GM13977 (cell line): ENCODE measurements around the gene PLEKHM2.

ENCODE experiments used
- DNase-seq: peaks from one replicate; pipeline ENCODE4 v3.0.0; 2012; ENCODE audit warnings: low spot score
- CTCF ChIP-seq: IDR thresholded peaks from 2 replicates; pipeline ENCODE4 v1.5.1; 2012; ENCODE audit warnings: mild to moderate bottlenecking, control low read depth; ENCODE audit not compliant: insufficient read depth; ENCODE audit errors: extremely low read depth, missing control alignments
- in situ Hi-C: fragments of 300-500 bp; cut with MboI; formaldehyde crosslinking; loops from one replicate; pipeline ENCODE4 v1.12.0; 2022; ENCODE audit warnings: low sequenced_read_pairs, low pct_unique_long_range_greater_than_20kb, mixed read lengths, inconsistent platforms; ENCODE audit not compliant: unreplicated experiment

The PLEKHM2 gene

DNA sequence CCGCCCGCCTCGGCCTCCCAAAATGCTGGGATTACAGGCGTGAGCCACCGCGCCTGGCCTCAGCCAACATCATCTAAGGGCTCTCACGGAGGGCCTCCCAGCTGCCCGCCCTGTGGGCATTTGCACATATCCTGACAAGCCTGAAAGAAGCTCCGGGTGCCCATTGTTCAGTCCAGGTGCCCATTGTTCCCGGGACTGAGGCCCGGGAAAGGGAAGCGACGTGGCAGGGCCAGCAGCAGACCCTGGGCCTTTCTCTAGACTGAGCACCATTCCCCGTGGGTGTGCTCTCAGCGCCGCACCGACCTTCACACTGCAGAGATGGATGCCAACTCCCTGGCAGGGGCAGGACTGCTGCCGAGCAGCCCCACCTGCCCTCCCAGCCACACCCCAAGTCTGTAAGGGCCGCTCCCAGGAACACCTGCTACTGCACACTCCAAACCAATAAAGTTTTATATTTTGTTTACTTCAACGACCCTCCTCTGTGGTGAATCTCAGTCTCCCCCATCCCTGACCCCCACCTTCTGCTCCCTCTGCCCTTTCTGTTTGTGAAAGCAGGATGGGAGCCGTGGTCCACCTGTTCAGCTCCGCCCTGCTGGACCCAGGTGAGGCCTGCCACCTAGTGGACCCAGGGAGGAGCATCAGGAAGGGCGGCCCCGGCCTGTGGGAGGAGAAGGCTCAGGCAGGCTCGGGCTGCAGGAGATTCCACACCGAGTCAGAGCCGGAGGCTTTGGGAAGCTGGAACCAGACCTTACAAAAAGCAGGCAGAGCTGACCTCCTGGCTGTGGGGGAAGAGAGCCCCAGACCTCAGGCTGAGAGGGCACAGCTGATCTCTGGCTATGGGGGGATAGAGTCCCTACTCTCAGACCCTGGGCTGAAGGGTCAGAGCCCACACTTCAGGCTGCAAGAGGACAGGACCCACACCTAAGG is 57.1 kb downstream of the PLEKHM2 start:
- TF ChIP-seq CTCF: peak; percentile 98
- DNase-seq: peak; percentile 90
- in situ Hi-C loops: no loop called here

- in situ Hi-C loops: no loop called here
- DNase-seq: no peak
- TF ChIP-seq CTCF: no peak
These were observed 58.2 kb downstream of the PLEKHM2 start, which contains the start of gene TMEM82 for GRCh38 chr1:15742339-15742801. Gene TMEM82, plus strand, starts transcription at chr1:15742499. Its CDS starts 61 bp downstream, at chr1:15742560.

DNA sequence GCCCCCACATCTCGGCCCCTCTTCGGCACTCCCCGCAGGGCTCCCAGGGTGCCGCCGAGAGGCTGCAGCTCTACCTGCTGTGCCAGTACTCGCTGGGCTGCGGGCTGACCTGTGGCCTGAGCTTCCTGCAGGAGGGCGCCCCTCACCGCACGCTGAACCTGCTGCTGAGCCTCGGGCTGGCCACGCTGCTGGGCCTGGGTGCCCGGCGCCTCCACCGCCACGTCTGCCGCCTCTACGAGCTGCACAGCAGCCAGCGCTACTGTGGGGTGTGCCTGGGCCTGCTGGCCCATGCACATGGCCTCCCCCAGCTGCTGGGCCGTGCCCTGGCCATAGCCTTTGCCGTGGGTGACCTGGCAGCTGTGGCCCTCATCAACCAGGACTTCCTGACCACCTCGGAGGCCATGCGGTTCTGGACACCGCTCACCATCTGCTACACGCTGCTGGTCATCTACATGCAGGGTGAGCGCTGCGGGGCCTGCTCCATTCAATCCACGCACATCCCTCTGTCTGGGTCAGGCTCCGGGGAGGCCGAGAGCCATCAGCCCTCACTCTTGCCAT is 60.1 kb downstream of the PLEKHM2 start:
- TF ChIP-seq CTCF: no peak
- no peak for DNase-seq
- in situ Hi-C loops: no loop called here

- no peak for DNase-seq
- TF ChIP-seq CTCF: no peak
- in situ Hi-C loops: no loop called here
These were observed 63.3 kb downstream of the PLEKHM2 start for GRCh38 chr1:15747378-15747777.

DNA sequence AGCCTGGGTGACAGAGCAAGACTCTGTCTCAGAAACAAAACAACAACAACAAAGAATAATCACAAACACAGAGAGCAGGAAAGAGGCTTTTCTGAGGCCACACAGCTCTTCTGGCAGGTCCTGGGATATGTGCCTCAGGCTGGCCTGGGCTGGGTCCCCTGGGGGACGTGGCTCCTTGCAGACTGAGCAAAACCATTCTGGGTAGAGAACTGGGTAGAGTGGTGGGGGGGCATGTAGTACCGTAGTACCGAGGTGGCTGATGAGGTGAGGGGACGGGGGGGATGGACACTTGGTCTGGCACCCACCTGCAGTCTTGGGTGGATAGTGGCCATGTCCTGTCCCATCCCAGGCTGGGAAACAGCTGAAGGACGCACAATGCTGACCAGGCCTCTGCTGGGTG is 64.1 kb downstream of the PLEKHM2 start:
- no peak for DNase-seq
- in situ Hi-C loops: no loop called here

More for the DNA sequence above, 64.1 kb downstream of the PLEKHM2 start:
- TF ChIP-seq CTCF: no peak
